Measurements from ENCODE around the gene ANKRD12. TPM values are rescaled to one million over a fixed set of nuclear protein-coding genes. Genes with fewer than 3 reads are reported as not detected.

The ANKRD12 gene
- total and polyA plus RNA-seq, 11 donors, result 7.7 to 70.9 (median 52.0) TPM

GRCh38 chr18:9217743-9218451 is 81.3 kb downstream of the ANKRD12 start:
- no peak overlapping the region for H3K4me3 ChIP-seq
- ATAC-seq (peak in 3 of 4 donors; percentile 52 to 81 (median 81)), DNase-seq (no peak)
- H3K36me3 ChIP-seq, result peaks cover 0 to 98% (median 81%) of the 10 kb centered on the region in 9 donors
- 80 to 89% (median 83%) methylated on average over 3 of the region's 3 CpGs for WGBS, 4 donors
- intact Hi-C loops (cut with DNase I), result loop anchor here in 1 of 10 donors (5.0 to 10.0 kb wide), 2 partner anchors 47 to 114 kb away; partner anchors contain the start of gene TWSG1
- no peaks in the 10 kb centered on the region for H3K27me3 ChIP-seq
- no peaks in the 10 kb centered on the region for H3K9me3 ChIP-seq
- no peak overlapping the region for H3K27ac ChIP-seq
- no peak for TF ChIP-seq POLR2A (IDR thresholded peaks at IDR 0.05)
- no peak for TF ChIP-seq CTCF (IDR thresholded peaks at IDR 0.05)
- H3K4me1 ChIP-seq, result peaks cover 0 to 12% (median 0%) of the 10 kb centered on the region in 12 donors

- WGBS, 4 donors, result 91 to 93% (median 91%) methylated on average over 3 of the region's 3 CpGs
- intact Hi-C loops (cut with DNase I), result no loop called here
- no peak for DNase-seq
- TF ChIP-seq POLR2A (IDR thresholded peaks at IDR 0.05) (no peak), CTCF (IDR thresholded peaks at IDR 0.05) (no peak)
- no peaks in the 10 kb centered on the region for H3K9me3 ChIP-seq
- peaks cover 0 to 98% (median 84%) of the 10 kb centered on the region in 9 donors for H3K36me3 ChIP-seq
- no peaks in the 10 kb centered on the region for H3K27me3 ChIP-seq
- H3K4me1 ChIP-seq, result peaks cover 0 to 12% (median 0%) of the 10 kb centered on the region in 12 donors
- no peak overlapping the region for H3K27ac ChIP-seq
- no peak overlapping the region for H3K4me3 ChIP-seq
- no peak for ATAC-seq
Measured at GRCh38 chr18:9221040-9221439, 84.5 kb downstream of the ANKRD12 start.

GRCh38 chr18:9221661-9222060 is 85.1 kb downstream of the ANKRD12 start:
- Histone ChIP-seq H3K36me3 (peaks cover 0 to 98% (median 84%) of the 10 kb centered on the region in 9 donors), H3K9me3 (no peaks in the 10 kb centered on the region), H3K4me1 (peaks cover 0 to 12% (median 0%) of the 10 kb centered on the region in 12 donors), H3K4me3 (no peak overlapping the region), H3K27me3 (no peaks in the 10 kb centered on the region), H3K27ac (no peak overlapping the region)
- DNase-seq (no peak), ATAC-seq (no peak)
- 91 to 95% (median 94%) methylated on average over 5 of the region's 5 CpGs for WGBS, 4 donors
- intact Hi-C loops (cut with DNase I), result no loop called here
- TF ChIP-seq CTCF (IDR thresholded peaks at IDR 0.05), result no peak
- TF ChIP-seq POLR2A (IDR thresholded peaks at IDR 0.05), result no peak

GRCh38 chr18:9223356-9223755 is 86.8 kb downstream of the ANKRD12 start:
- no peak for TF ChIP-seq POLR2A (IDR thresholded peaks at IDR 0.05)
- TF ChIP-seq CTCF (IDR thresholded peaks at IDR 0.05), result no peak
- H3K36me3 ChIP-seq, result peaks cover 0 to 95% (median 81%) of the 10 kb centered on the region in 9 donors
- H3K4me3 ChIP-seq, result no peak overlapping the region
- no peaks in the 10 kb centered on the region for H3K27me3 ChIP-seq
- H3K4me1 ChIP-seq, result peaks cover 0 to 3% (median 0%) of the 10 kb centered on the region in 12 donors
- ATAC-seq, result no peak
- 95 to 99% (median 96%) methylated on average over 5 of the region's 5 CpGs for WGBS, 4 donors
- no peaks in the 10 kb centered on the region for H3K9me3 ChIP-seq
- intact Hi-C loops (cut with DNase I), result no loop called here
- no peak for DNase-seq
- H3K27ac ChIP-seq, result no peak overlapping the region

All from heart left ventricle (tissue), 16 donors.